ENCODE data around the gene IFIT3. TPM values are rescaled to one million over a fixed set of nuclear protein-coding genes. Genes with fewer than 3 reads are reported as not detected.

IFIT3 gene
- polyA plus RNA-seq, 4 donors, result 16.2 to 19.5 (median 16.9) TPM

GRCh38 chr10:89342206-89342958 lies 14.6 kb downstream of the IFIT3 start:
- H3K4me1 ChIP-seq (ENCODE audit: control insufficient read depth in 3 of 3, insufficient read depth in 2 of 3, low read depth in 1 of 3, low read length in 2 of 3), result peaks cover 5 to 53% (median 7%) of the 10 kb centered on the region in 3 donors
- no peak for DNase-seq
- H3K36me3 ChIP-seq (ENCODE audit: control insufficient read depth in 3 of 3, insufficient read depth in 2 of 3, low read depth in 1 of 3, low read length in 3 of 3), result peaks cover 3 to 9% (median 7%) of the 10 kb centered on the region in 3 donors
- WGBS, 3 donors, result 67 to 82% (median 78%) methylated on average over 3 of the region's 3 CpGs
- H3K27ac ChIP-seq (ENCODE audit: low read depth in 1 of 3, low read length in 2 of 3), result peak overlapping the region in 1 of 3 donors; percentile 26
- no peaks in the 10 kb centered on the region for H3K27me3 ChIP-seq (ENCODE audit: control insufficient read depth in 3 of 3, insufficient read depth in 3 of 3, low read length in 3 of 3)
- no peak overlapping the region for H3K4me3 ChIP-seq (ENCODE audit: low read depth in 1 of 3, low read length in 3 of 3)
- no peak for FAIRE-seq
- no peaks in the 10 kb centered on the region for H3K9me3 ChIP-seq (ENCODE audit: control insufficient read depth in 2 of 2, insufficient read depth in 1 of 2, low read depth in 1 of 2, low read length in 1 of 2)

GRCh38 chr10:89343089-89343767 lies 15.4 kb downstream of the IFIT3 start:
- no peak overlapping the region for H3K4me3 ChIP-seq (ENCODE audit: low read depth in 1 of 3, low read length in 3 of 3)
- H3K9me3 ChIP-seq (ENCODE audit: control insufficient read depth in 2 of 2, insufficient read depth in 1 of 2, low read depth in 1 of 2, low read length in 1 of 2), result no peaks in the 10 kb centered on the region
- WGBS, 3 donors, result 88 to 94% (median 89%) methylated on average over 5 of the region's 5 CpGs
- DNase-seq (no peak), FAIRE-seq (no peak)
- no peaks in the 10 kb centered on the region for H3K27me3 ChIP-seq (ENCODE audit: control insufficient read depth in 3 of 3, insufficient read depth in 3 of 3, low read length in 3 of 3)
- H3K4me1 ChIP-seq (ENCODE audit: control insufficient read depth in 3 of 3, insufficient read depth in 2 of 3, low read depth in 1 of 3, low read length in 2 of 3), result peaks cover 4 to 58% (median 5%) of the 10 kb centered on the region in 3 donors
- peak overlapping the region in 1 of 3 donors; percentile 5 for H3K27ac ChIP-seq (ENCODE audit: low read depth in 1 of 3, low read length in 2 of 3)
- peaks cover 3 to 5% (median 5%) of the 10 kb centered on the region in 3 donors for H3K36me3 ChIP-seq (ENCODE audit: control insufficient read depth in 3 of 3, insufficient read depth in 2 of 3, low read depth in 1 of 3, low read length in 3 of 3)

DNA sequence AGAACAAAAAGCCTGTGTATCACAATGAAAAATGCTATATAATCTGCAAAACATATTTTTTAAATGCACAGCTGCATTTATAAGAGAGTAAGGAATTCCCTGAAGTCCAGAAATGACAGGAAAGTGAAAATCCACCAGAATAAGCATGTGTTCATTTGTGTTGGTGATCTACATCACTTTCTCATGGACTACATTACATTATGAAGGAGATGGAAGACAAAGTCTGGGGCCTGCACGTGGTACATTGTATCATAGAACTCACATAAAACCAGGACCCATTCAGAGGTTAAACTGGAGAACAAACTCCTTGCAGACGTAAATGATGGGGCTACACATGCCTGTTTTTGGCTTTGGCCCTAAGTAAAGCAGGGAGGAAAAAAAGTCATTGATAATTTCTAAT lies 16.4 kb downstream of the IFIT3 start:
- Histone ChIP-seq H3K36me3 (ENCODE audit: control insufficient read depth in 3 of 3, insufficient read depth in 2 of 3, low read depth in 1 of 3, low read length in 3 of 3) (peaks cover 0 to 5% (median 0%) of the 10 kb centered on the region in 3 donors), H3K27ac (ENCODE audit: low read depth in 1 of 3, low read length in 2 of 3) (no peak overlapping the region), H3K4me3 (ENCODE audit: low read depth in 1 of 3, low read length in 3 of 3) (no peak overlapping the region), H3K4me1 (ENCODE audit: control insufficient read depth in 3 of 3, insufficient read depth in 2 of 3, low read depth in 1 of 3, low read length in 2 of 3) (peaks cover 4 to 63% (median 4%) of the 10 kb centered on the region in 3 donors), H3K27me3 (ENCODE audit: control insufficient read depth in 3 of 3, insufficient read depth in 3 of 3, low read length in 3 of 3) (no peaks in the 10 kb centered on the region), H3K9me3 (ENCODE audit: control insufficient read depth in 2 of 2, insufficient read depth in 1 of 2, low read depth in 1 of 2, low read length in 1 of 2) (no peaks in the 10 kb centered on the region)
- WGBS, 3 donors, result 71 to 77% (median 76%) methylated on average over 2 of the region's 2 CpGs
- FAIRE-seq (no peak), DNase-seq (no peak)

DNA sequence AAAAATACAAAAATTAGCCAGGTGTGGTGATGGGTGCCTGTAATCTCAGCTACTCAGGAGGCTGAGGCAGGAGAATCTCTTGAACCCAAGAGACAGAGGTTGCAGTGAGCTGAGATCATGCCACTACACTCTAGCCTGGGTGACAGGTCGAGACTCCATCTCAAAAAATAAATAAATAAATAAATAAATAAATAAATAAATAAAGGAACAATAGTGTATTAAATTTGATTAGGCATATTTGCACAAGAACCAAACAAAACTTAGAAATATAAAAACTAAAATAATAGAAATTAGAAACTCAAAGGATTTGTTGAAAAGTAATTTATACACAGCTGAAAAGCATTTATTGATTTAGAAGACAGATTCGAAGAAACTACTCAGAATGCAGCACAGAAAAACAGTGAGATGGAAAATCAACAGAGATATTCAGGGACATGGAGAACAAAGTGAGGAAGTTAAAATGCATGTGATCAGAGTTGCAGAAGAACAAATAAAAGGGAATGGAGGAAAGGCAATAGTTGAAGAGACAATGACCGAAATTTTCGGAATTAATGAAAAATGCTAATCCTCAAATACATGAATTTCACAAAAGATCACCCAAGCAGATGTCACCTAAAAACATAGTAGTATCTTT lies 17.7 kb downstream of the IFIT3 start:
- Histone ChIP-seq H3K4me3 (ENCODE audit: low read depth in 1 of 3, low read length in 3 of 3) (no peak overlapping the region), H3K27ac (ENCODE audit: low read depth in 1 of 3, low read length in 2 of 3) (no peak overlapping the region), H3K4me1 (ENCODE audit: control insufficient read depth in 3 of 3, insufficient read depth in 2 of 3, low read depth in 1 of 3, low read length in 2 of 3) (peaks cover 4 to 63% (median 6%) of the 10 kb centered on the region in 3 donors), H3K9me3 (ENCODE audit: control insufficient read depth in 2 of 2, insufficient read depth in 1 of 2, low read depth in 1 of 2, low read length in 1 of 2) (no peaks in the 10 kb centered on the region), H3K27me3 (ENCODE audit: control insufficient read depth in 3 of 3, insufficient read depth in 3 of 3, low read length in 3 of 3) (no peaks in the 10 kb centered on the region), H3K36me3 (ENCODE audit: control insufficient read depth in 3 of 3, insufficient read depth in 2 of 3, low read depth in 1 of 3, low read length in 3 of 3) (no peaks in the 10 kb centered on the region)
- FAIRE-seq (no peak), DNase-seq (no peak)
- 90 to 95% (median 92%) methylated on average over 4 of the region's 4 CpGs for WGBS, 3 donors

- no peaks in the 10 kb centered on the region for H3K36me3 ChIP-seq (ENCODE audit: control insufficient read depth in 3 of 3, insufficient read depth in 2 of 3, low read depth in 1 of 3, low read length in 3 of 3)
- DNase-seq (peak; percentile 60 to 79), FAIRE-seq (no peak)
- peak overlapping the region in 2 of 3 donors; percentile 19 to 68 for H3K27ac ChIP-seq (ENCODE audit: low read depth in 1 of 3, low read length in 2 of 3)
- peaks cover 2 to 66% (median 8%) of the 10 kb centered on the region in 3 donors for H3K4me1 ChIP-seq (ENCODE audit: control insufficient read depth in 3 of 3, insufficient read depth in 2 of 3, low read depth in 1 of 3, low read length in 2 of 3)
- H3K27me3 ChIP-seq (ENCODE audit: control insufficient read depth in 3 of 3, insufficient read depth in 3 of 3, low read length in 3 of 3), result no peaks in the 10 kb centered on the region
- WGBS, 3 donors, result 65 to 75% (median 71%) methylated on average over 4 of the region's 4 CpGs
- no peaks in the 10 kb centered on the region for H3K9me3 ChIP-seq (ENCODE audit: control insufficient read depth in 2 of 2, insufficient read depth in 1 of 2, low read depth in 1 of 2, low read length in 1 of 2)
- no peak overlapping the region for H3K4me3 ChIP-seq (ENCODE audit: low read depth in 1 of 3, low read length in 3 of 3)
Observed at GRCh38 chr10:89346405-89347254, 18.8 kb downstream of the IFIT3 start.

- DNase-seq (no peak), FAIRE-seq (no peak)
- WGBS, 3 donors, result 75 to 92% (median 84%) methylated on average over 7 of the region's 7 CpGs
- Histone ChIP-seq H3K4me3 (ENCODE audit: low read depth in 1 of 3, low read length in 3 of 3) (no peak overlapping the region), H3K36me3 (ENCODE audit: control insufficient read depth in 3 of 3, insufficient read depth in 2 of 3, low read depth in 1 of 3, low read length in 3 of 3) (no peaks in the 10 kb centered on the region), H3K27me3 (ENCODE audit: control insufficient read depth in 3 of 3, insufficient read depth in 3 of 3, low read length in 3 of 3) (no peaks in the 10 kb centered on the region), H3K27ac (ENCODE audit: low read depth in 1 of 3, low read length in 2 of 3) (peak overlapping the region in 1 of 3 donors; percentile 66), H3K9me3 (ENCODE audit: control insufficient read depth in 2 of 2, insufficient read depth in 1 of 2, low read depth in 1 of 2, low read length in 1 of 2) (no peaks in the 10 kb centered on the region), H3K4me1 (ENCODE audit: control insufficient read depth in 3 of 3, insufficient read depth in 2 of 3, low read depth in 1 of 3, low read length in 2 of 3) (peaks cover 0 to 73% (median 10%) of the 10 kb centered on the region in 3 donors)
Observed at GRCh38 chr10:89347701-89348457, 20.1 kb downstream of the IFIT3 start.

DNA sequence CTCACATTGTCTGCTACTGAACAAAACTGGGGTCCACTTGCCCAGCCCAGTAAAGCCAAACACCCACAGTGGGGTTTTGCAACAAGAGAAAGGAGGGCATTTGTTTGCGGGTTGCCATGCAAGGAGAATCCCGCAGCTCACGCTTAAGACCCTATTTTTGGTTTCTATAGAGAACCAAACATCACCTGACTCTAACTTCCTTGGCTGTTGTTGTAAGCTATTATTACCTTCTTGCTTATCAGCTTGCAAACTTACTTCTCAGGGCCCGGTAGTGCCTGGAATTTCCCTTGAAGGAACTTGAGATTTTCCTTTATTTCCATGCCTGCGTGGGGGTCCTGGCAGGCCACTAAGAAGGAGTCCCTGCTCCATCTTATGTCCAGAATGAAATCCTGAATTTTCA lies 20.7 kb downstream of the IFIT3 start:
- peaks cover 0 to 4% of the 10 kb centered on the region in 2 donors for H3K9me3 ChIP-seq (ENCODE audit: control insufficient read depth in 2 of 2, insufficient read depth in 1 of 2, low read depth in 1 of 2, low read length in 1 of 2)
- 72 to 84% (median 82%) methylated on average over 5 of the region's 5 CpGs for WGBS, 3 donors
- no peaks in the 10 kb centered on the region for H3K27me3 ChIP-seq (ENCODE audit: control insufficient read depth in 3 of 3, insufficient read depth in 3 of 3, low read length in 3 of 3)
- FAIRE-seq (no peak), DNase-seq (no peak)
- H3K4me1 ChIP-seq (ENCODE audit: control insufficient read depth in 3 of 3, insufficient read depth in 2 of 3, low read depth in 1 of 3, low read length in 2 of 3), result peaks cover 0 to 72% (median 10%) of the 10 kb centered on the region in 3 donors
- no peak overlapping the region for H3K4me3 ChIP-seq (ENCODE audit: low read depth in 1 of 3, low read length in 3 of 3)
- peak overlapping the region in 2 of 3 donors; percentile 39 to 98 for H3K27ac ChIP-seq (ENCODE audit: low read depth in 1 of 3, low read length in 2 of 3)
- H3K36me3 ChIP-seq (ENCODE audit: control insufficient read depth in 3 of 3, insufficient read depth in 2 of 3, low read depth in 1 of 3, low read length in 3 of 3), result no peaks in the 10 kb centered on the region
